SK-N-SH treated with all-trans-retinoic acid at 6 μM for 48 hours (cell line): ENCODE results near the gene BSN.

Experiments
- ARNTL ChIP-seq: fragments of 450-650 bp; formaldehyde crosslinking; IDR thresholded peaks from 2 replicates; pipeline ENCODE4 v1.5.0; 2020; ENCODE audit warnings: low read depth, mild to moderate bottlenecking, moderate library complexity, borderline replicate concordance
- CSDC2 ChIP-seq: fragments of 250-450 bp; sonication (Bioruptor Pico); IDR thresholded peaks from 2 replicates; pipeline ENCODE4 v1.5.0; 2020; ENCODE audit warnings: mild to moderate bottlenecking, moderate library complexity
- GLIS3 ChIP-seq: fragments of 250-450 bp; sonication (Bioruptor Pico); IDR thresholded peaks from 2 replicates; pipeline ENCODE4 v1.5.0; 2020; ENCODE audit warnings: mild to moderate bottlenecking, moderate library complexity
- ISL1 ChIP-seq: fragments of 250-450 bp; sonication (Bioruptor Pico); IDR thresholded peaks from 2 replicates; pipeline ENCODE4 v2.1.2; 2022; ENCODE audit warnings: mild to moderate bottlenecking, moderate library complexity
- PPARA ChIP-seq: fragments of 250-450 bp; sonication (Bioruptor Pico); IDR thresholded peaks from 2 replicates; pipeline ENCODE4 v1.5.0; 2020; ENCODE audit warnings: mild to moderate bottlenecking, borderline replicate concordance
- RARB ChIP-seq: fragments of 250-450 bp; sonication (Bioruptor Pico); IDR thresholded peaks from 2 replicates; pipeline ENCODE4 v1.8.0; 2021; ENCODE audit warnings: mild to moderate bottlenecking, moderate library complexity
- TCF4 ChIP-seq: fragments of 250-450 bp; sonication (Bioruptor Pico); IDR thresholded peaks from 2 replicates; pipeline ENCODE4 v1.8.0; 2021; ENCODE audit warnings: mild to moderate bottlenecking, moderate library complexity, borderline replicate concordance
- TOX ChIP-seq: fragments of 250-450 bp; sonication (Bioruptor Pico); IDR thresholded peaks from 2 replicates; pipeline ENCODE4 v1.8.0; 2021; ENCODE audit warnings: mild to moderate bottlenecking, moderate library complexity, borderline replicate concordance
- ZFP3 ChIP-seq: fragments of 250-450 bp; sonication (Bioruptor Pico); IDR thresholded peaks from 2 replicates; pipeline ENCODE4 v1.5.0; 2020; ENCODE audit warnings: mild to moderate bottlenecking, moderate library complexity
- TF ChIP-seq, protein P1 (sequence below): fragments of 250-450 bp; sonication (Bioruptor Pico); IDR thresholded peaks from 2 replicates; pipeline ENCODE4 v1.8.0; 2020; ENCODE audit warnings: mild to moderate bottlenecking, moderate library complexity, borderline replicate concordance

DNA sequence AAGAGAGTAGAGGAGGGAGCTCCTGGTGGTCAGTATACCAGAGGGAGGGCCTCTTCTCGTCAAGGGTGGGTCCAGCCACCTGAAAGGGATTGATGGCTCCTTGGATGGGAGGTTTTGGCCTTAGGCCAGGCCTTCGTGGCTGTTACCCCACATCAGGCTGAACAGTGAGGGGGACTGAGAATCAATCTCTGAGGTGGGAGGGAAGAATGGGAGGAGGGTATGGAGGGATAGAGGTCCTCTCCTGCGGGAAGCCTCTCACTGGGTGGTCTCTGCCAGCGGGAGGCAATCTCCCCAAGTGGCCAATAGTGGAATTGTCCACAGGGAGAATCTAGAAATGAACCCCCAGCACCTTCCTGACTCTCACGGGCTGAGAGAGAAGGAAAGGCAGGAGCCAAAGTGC, 53.5 kb downstream of the BSN start:
- TF ChIP-seq, protein P1, sequence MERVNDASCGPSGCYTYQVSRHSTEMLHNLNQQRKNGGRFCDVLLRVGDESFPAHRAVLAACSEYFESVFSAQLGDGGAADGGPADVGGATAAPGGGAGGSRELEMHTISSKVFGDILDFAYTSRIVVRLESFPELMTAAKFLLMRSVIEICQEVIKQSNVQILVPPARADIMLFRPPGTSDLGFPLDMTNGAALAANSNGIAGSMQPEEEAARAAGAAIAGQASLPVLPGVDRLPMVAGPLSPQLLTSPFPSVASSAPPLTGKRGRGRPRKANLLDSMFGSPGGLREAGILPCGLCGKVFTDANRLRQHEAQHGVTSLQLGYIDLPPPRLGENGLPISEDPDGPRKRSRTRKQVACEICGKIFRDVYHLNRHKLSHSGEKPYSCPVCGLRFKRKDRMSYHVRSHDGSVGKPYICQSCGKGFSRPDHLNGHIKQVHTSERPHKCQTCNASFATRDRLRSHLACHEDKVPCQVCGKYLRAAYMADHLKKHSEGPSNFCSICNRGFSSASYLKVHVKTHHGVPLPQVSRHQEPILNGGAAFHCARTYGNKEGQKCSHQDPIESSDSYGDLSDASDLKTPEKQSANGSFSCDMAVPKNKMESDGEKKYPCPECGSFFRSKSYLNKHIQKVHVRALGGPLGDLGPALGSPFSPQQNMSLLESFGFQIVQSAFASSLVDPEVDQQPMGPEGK (CRISPR knock-in tag), result no peak
- TF ChIP-seq ARNTL (CRISPR knock-in tag) (no peak), ZFP3 (CRISPR knock-in tag) (no peak), GLIS3 (no peak), ISL1 (CRISPR knock-in tag) (no peak), TOX (CRISPR knock-in tag) (no peak), RARB (CRISPR knock-in tag) (no peak), CSDC2 (no peak), PPARA (no peak), TCF4 (CRISPR knock-in tag) (no peak)
